ENCODE data around the gene BCLAF1.

The BCLAF1 gene

DNA sequence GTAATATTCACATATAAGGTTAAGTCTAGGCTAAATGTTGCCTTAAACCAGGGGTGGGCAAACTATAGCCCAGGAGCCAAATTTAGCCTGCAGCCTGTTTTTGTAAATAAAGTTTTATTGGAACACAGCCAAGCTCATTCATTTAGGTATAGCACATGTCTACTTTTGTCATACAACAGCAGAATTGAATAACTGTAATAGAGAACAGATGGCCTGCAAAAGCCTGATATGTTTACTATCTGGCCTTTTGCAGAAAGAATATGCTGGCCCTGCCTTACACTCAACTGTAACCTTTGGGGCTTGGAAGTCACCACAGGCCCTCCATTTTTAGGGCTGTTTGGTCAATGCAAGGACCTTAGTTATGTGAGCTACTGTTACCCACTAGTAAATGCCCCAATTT is 17.7 kb upstream of the BCLAF1 start:
- no peak for DNase-seq

DNA sequence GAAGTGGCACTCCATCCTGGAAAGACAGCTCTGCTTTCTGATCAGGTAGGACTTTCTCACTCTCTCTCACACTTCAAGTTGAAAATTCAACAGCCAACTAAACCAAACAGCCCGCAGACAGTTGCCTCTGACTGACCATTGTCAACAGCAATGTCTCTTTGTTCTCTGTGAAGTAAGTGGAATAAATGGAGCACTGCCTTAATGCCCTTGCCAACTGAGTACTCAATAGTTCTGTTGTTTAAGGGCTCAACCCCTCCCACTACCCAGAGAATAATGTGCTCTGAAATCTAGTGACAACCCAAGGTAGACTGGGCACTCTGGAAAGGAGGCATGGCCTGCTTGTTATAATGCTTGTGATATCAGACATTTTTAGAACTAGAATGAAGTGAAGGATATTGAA is 16.8 kb upstream of the BCLAF1 start:
- no peak for DNase-seq

DNA sequence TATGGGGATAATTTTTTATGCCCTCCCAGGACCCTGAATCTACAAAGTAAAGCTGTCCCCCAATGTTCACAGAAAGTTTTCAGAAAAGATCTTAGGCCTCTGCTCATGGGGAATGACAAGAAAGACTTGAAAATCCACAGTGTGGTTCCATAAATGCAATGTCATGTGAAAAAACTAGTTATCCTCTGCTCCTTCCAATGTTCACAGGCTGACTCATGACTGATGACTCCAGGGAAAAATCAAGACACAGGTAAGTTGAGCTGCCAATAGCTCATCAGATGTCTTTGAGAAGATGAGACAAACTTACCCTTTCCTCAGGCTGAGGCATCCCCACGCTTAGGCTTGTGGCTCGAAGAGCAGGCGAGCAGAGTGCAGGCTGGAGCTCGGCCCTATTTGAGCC is 14.8 kb upstream of the BCLAF1 start:
- DNase-seq: no peak

DNA sequence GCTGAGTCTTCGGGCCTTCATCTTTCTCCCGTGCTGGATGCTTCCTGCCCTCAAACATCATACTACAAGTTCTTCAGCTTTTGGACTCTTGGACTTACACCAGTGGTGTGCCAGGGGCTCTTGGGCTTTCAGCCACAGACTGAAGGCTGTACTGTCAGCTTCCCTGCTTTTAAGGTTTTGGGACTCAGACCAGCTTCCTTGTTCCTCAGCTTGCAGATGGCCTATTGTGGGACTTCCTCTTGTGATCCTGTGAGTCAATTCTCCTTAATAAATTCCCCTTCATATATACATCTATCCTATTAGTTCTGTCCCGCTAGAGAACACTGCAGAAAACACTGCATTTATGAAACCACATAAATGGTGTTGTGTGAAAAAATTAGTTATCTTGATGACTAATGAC is 13.9 kb upstream of the BCLAF1 start:
- DNase-seq: no peak

DNA sequence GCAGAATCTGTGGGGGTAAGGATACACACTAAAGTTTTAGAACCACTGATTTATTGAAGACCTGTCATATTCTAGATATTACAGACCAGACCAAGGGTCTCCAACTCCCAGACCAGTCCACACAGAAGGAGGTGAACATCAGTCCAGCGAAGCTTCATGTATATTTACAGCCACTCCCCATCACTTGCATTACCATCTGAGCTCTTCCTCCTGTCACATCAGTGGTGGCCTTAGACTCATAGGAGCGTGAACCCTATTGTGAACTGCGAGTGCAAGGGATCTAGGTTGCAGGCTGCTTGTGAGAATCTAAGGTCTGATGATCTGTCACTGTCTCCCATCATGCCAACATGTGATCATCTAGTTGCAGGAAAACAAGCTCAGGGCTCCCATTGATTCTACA is 5.0 kb upstream of the BCLAF1 start:
- DNase-seq: no peak

- DNase-seq: peak; percentile 64
These were observed 864 bp upstream of the BCLAF1 start for GRCh38 chr6:136290410-136291010.

- DNase-seq: peak; percentile 47
These were observed 393 bp downstream of the BCLAF1 start for GRCh38 chr6:136289327-136289578.

- DNase-seq: no peak
These were observed 900 bp downstream of the BCLAF1 start for GRCh38 chr6:136288566-136289326.

GRCh38 chr6:136284909-136285308 is 4.7 kb downstream of the BCLAF1 start:
- DNase-seq: no peak

- no peak for DNase-seq
These were observed 6.7 kb downstream of the BCLAF1 start for GRCh38 chr6:136282906-136283305.

GRCh38 chr6:136280032-136280609 is 9.5 kb downstream of the BCLAF1 start:
- no peak for DNase-seq

DNA sequence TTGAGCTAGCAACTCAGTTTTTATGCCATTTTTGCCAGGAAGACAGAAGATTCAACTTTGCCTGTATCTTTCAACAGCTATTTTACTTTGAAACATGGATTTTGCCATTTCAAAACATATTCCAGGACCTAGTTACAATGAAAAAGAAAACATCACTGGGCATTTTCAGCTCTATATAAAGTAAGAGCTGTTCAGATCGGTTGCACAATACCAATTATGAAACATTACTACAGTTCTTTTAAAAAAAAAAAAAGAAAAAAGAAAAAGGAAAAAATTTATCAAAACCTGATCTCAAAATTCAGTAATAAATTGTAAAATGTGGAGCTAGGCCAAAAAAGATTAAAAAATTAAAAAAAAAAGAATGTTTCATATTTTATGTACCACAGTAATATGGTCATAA is 15.6 kb downstream of the BCLAF1 start:
- no peak for DNase-seq

- no peak for DNase-seq
These were observed 24.5 kb downstream of the BCLAF1 start for GRCh38 chr6:136265101-136265500.

DNA sequence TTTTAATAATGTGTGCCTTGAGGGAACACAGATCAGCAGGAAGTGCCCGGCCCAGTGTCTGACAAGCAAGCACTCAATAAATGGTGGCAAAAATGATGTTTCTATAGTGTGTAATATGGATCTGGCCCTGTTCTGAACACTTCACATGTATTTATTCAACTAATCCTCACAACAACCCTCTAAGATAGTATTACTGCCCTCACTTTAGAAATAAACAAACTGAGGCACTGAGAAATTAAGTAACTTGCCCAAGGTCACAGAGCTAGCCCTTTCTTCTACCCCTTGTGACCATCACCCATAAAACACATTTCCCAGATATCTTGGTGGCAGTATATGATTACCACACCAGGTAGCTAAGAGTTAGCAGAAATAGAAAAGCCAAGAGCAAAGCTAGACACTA is 26.7 kb downstream of the BCLAF1 start:
- no peak for DNase-seq

GRCh38 chr6:136254851-136255466 is 34.7 kb downstream of the BCLAF1 start:
- DNase-seq: no peak

DNA sequence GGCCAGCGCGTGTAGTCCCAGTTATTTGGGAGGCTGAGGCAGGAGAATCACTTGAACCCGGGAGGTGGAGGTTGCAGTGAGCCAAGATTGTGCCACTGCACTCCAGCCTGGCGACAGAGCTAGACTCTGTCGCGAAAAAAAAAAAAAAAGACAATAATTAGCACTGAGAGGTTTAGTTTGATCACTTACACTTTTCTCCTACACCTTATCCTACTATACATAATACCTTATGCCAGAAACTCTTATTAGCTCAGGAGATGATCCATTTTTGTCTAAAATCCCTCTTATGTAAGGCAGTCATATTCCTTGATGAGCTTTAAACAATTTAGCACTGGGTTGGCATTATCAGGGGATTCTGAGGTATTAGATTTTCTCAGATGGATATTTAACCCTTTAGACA is 35.9 kb downstream of the BCLAF1 start:
- no peak for DNase-seq

DNA sequence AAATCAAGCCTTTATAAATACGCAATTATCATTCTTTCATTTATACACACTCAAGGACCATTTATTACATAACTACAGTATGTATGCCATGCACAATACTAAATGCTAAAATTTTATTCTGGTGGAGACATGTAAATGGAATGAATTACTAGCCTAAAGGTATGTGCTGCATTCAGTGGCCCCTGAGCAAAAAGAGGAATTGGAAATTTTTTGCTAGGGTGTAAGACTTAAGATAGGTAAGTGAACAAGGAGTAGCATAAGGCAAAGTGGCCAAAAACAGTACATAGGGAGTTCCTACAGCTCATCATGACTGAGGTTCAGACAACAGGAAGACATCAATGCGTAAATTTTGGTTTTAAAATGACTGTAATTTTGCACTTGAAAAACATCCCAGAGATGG is 37.2 kb downstream of the BCLAF1 start:
- no peak for DNase-seq

- DNase-seq: no peak
These were observed 38.3 kb downstream of the BCLAF1 start for GRCh38 chr6:136251394-136251793.

DNA sequence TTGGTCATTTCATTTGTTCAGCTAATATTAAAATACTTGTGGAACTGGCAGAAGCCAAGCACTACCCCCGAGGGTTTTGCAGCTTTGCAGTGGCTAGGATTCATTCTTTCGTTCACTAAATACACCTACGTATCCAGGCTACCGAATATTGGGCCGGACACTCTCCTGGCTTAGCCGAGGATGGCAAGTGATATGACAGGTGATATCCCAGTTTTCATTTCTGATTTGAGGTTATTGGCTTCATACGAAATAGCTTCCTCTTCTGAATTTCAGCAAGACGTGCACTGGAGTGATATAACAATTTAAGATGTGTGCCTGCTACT is 39.0 kb downstream of the BCLAF1 start:
- DNase-seq: no peak

DNA sequence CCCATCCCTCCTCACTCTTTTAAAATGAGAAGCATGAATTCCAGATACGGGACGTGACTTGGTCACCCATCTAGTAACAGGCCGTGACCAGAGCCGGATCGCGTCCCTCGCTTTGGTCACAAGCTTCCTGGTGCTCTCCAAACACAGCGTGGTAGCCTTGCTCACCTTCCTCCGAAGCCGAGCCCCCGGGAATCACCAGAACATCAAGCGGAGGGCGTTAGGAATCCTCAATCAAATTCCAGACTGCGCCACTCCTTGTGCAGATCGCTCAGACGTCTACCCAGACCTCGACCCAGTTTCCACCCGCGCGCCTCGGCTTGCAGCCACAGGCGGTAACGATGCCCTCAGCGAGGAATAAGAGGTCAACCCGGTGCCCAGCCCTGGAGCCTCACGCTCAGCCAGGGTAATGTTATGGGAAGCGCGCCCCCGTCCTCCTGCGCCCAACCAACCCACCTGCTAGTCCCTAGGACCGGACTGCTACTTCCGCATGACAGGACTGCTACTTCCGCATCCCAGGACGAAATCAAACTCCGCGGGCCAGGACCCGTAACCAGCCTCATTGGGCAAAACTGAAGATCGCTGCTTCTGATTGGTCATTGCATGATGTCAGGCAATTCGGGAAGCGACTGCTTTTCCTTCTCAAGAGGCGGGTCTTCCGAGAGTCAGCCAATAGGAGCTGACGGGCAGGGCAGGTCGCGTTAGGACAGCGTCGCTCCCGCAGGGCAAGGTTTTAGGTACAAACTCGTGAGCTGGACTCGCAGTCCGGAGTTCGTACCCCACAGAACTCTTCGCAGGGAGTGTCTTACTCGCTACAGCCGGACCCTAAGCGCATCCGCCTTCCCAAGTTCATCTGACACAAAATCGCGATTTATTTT is 39.6 kb downstream of the BCLAF1 start, which contains the start of gene MTFR2:
Gene MTFR2, minus strand, starts transcription at position 501 of the 875 bp plus-strand sequence. CDS start 1,212 bp downstream, outside the sequence.
- DNase-seq: peak; percentile 98

DNA sequence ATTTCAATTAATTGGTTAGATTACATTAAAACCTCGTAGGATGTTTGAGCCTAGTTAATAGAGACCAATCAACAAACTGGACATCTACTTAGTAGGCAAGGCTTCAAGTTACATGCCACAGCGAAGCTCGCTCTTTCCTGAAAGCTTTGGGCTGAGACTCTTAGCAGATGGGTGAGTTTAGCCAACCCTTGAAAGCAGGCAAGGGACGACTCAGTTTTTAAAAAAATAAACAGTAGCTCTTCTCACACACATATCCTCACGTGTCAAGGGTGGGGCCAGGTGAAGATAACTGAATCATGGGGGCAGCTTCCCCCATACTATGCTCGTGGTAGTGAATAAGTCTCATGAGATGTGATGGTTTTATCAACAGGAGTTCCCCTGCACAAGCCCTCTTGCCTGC is 40.3 kb downstream of the BCLAF1 start:
- no peak for DNase-seq

GRCh38 chr6:136244061-136244616 is 45.5 kb downstream of the BCLAF1 start:
- DNase-seq: no peak
